ENCODE measurements around the gene EOLA1.
"Not testable (repeated sequence)": the region's sequence is repeated elsewhere in the genome, so short reads cannot be mapped to it uniquely, and the experiment has no call there.

Gene EOLA1

GRCh38 chrX:149540621-149541520, at the start of gene EOLA1:
Gene EOLA1 (plus strand): TSS chrX:149541012. CDS start chrX:149545631, 4,619 bp downstream.
- DNase-seq (ENCODE audit: low read depth): peak; percentile 92

DNA sequence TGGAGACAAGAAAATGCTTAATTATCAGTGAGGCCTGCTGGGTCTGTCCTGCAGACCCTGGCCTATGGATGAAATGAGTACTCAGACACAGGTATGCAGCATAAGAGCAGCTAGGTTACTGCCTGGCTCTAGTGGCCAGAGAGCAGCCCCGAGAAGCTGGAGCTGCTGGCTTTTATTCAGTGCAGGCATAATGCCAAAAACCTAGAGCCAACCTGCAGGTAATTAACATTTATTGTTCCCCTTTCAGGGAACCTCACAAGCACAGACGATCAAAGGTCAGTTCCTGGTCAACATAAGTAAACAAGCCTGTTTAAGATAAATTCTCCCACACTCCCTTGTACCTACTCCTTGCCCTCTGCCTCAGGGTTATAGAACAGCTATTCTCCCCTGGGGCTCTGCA, 49.0 kb upstream of the EOLA1 start:
- DNase-seq (ENCODE audit: low read depth): no peak

GRCh38 chrX:149493567-149494562, 46.9 kb upstream of the EOLA1 start:
- no peak for DNase-seq (ENCODE audit: low read depth)

DNA sequence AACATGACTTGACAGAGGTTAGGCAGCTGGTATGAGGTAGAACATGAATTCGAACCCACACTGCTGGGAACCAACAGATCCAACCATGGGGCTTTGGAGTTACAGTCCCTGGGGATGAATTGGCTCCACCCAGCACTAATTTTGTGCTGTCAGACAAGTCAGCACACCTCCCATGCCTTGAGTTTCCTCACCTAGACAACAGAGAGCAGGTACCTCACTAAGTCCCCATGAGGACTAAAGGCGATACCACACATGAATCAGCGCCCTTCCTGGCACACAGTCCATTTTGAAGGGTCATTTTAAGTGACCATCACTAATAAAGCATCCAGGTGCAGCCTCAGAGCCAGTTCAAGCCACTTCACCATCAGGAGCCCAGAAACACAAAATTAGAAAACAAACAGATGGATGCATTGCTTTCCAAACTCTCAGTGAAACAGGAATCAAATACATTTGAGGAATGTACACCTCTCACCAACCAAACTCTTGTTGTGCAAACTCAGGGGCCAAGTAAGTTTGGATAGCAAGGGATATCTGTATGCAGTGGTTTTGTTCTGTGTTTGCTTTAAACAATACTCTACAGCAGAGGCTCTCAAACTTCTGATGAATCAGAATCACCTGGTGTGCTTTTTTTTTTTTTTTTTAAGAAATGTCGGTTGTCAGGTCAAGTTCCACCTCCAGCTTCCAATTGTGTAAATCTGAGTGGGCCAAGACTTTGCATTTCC, 45.8 kb upstream of the EOLA1 start:
- no peak for DNase-seq (ENCODE audit: low read depth)

GRCh38 chrX:149495573-149496071, 45.2 kb upstream of the EOLA1 start:
- peak; percentile 85 for DNase-seq (ENCODE audit: low read depth)

DNA sequence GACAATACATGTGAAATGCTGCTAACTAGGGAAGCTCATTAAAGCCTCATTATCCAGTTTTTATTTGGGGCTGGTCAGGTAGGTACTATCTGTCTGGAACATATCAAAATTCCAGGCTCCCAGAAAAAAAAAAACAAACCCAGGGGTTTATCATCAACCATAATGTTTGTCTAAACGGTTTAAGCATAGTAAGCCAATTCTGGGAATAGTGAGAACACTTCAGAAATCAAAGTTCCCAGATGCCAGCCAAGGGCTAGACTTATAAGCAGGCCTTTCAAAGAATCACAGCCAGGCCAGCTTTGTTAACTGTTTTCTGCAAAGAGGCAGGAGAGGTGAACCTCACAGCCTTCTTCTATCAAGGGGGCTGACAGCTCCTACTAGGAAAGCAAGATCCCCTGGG, 43.8 kb upstream of the EOLA1 start:
- no peak for DNase-seq (ENCODE audit: low read depth)

DNA sequence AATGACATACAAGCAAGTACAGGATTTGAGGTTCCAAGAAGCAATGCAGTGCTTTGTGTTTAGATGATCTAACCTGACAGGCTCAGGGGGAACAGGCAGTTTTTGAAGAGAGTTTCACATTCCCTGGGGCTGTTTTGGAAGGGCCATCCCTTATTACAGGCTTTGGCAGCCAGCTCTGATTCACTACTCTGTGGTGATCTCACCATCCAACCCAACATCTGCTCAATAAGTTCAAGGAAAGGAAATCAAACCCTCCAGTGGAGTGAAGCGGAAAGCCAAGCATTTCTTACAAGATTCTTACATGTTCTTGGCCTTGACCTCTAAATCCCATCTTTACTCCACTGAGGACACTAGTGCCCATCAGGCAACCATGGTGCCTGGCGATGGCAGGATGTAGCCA, 43.2 kb upstream of the EOLA1 start:
- peak; percentile 57 for DNase-seq (ENCODE audit: low read depth)

- DNase-seq (ENCODE audit: low read depth): no peak
Observed at GRCh38 chrX:149498767-149499166, 42.0 kb upstream of the EOLA1 start.

- DNase-seq (ENCODE audit: low read depth): no peak
Observed at GRCh38 chrX:149499766-149500165, 41.0 kb upstream of the EOLA1 start.

- not testable (repeated sequence) for DNase-seq (ENCODE audit: low read depth)
Observed at GRCh38 chrX:149502923-149503322, 37.9 kb upstream of the EOLA1 start.

DNA sequence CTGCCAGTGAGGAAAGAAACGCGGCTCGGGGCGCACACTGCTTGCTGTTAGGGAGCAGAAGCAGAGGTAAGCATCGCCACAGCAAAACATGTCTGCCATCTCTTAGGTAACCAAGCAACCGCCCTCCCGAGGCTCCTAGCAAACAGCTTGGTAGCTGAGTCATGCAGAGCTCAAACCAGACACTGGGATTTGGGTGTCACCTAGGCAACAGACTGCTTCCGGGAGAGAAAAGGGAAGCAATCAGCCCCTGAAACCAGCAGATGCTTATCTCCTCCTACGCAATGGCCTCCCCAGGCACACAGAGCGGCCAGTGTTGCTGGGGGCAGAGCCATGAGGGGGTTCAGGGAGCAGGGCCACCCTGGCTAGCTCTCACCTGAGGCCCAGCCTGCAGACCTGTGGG, 37.4 kb upstream of the EOLA1 start:
- DNase-seq (ENCODE audit: low read depth): peak; percentile 57

- DNase-seq (ENCODE audit: low read depth): no peak
Observed at GRCh38 chrX:149504226-149504914, 36.4 kb upstream of the EOLA1 start.

- DNase-seq (ENCODE audit: low read depth): peak; percentile 52
Observed at GRCh38 chrX:149504915-149505651, 35.7 kb upstream of the EOLA1 start, which contains the start of gene IDS. Gene IDS (minus strand): TSS chrX:149505306. CDS start chrX:149505137, 169 bp downstream.

DNA sequence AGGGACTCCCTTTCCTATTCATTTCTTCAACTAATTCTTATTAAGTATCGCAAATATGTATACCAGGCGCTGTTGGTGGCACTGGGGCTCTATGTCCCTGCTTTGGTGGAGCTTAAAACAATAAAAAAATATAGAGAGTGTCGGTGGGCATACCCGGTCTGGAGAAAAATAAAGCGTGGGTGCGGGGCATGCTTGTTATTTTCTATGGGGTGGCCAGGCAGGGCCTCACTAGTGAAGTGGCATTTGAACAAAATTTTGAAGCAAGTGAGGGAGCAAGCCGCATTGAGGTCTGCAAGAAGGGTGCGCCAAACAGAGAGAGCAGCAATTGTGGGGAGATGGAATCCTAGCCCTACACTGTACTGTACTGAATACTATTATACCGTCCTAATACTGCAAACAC, 35.1 kb upstream of the EOLA1 start:
- no peak for DNase-seq (ENCODE audit: low read depth)

DNA sequence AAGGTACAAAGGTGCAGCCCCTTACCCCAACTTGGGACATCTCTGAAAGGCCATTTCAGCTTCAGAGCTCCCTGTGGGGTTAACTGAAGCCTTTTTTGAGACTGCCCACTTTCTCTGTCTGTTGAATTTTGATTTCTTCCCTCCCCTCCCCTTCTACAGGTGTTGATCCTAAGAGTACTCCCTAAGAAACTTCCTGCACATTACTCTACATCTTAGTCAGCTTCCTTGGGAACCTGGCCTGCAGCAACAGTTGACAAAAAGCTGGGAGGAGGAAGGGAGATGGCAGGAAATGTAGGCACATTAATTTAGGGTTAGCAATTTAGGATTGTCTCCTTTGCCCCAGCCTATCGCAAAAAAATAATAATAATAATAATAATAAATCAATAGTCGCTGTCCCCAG, 34.5 kb upstream of the EOLA1 start:
- no peak for DNase-seq (ENCODE audit: low read depth)

DNA sequence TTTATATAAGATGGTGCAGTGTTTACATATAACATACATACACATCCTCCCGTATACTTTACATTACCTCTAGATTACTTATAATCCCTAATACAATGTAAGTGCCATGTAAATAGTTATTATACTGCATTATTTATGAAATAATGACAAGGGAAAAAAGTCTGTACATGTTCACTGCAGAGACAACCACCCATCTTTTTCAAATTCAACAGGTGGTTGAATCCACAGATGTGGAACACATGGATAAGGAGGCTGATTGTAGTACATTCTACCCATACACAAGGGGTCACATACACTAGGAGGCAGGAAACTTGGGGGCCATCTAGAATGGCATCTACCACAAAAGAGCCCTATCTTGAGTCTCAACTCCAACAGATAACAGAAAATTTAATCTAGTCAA, 32.3 kb upstream of the EOLA1 start:
- DNase-seq (ENCODE audit: low read depth): no peak

- DNase-seq (ENCODE audit: low read depth): no peak
Observed at GRCh38 chrX:149510386-149510785, 30.4 kb upstream of the EOLA1 start.

- no peak for DNase-seq (ENCODE audit: low read depth)
Observed at GRCh38 chrX:149511081-149511480, 29.7 kb upstream of the EOLA1 start.

DNA sequence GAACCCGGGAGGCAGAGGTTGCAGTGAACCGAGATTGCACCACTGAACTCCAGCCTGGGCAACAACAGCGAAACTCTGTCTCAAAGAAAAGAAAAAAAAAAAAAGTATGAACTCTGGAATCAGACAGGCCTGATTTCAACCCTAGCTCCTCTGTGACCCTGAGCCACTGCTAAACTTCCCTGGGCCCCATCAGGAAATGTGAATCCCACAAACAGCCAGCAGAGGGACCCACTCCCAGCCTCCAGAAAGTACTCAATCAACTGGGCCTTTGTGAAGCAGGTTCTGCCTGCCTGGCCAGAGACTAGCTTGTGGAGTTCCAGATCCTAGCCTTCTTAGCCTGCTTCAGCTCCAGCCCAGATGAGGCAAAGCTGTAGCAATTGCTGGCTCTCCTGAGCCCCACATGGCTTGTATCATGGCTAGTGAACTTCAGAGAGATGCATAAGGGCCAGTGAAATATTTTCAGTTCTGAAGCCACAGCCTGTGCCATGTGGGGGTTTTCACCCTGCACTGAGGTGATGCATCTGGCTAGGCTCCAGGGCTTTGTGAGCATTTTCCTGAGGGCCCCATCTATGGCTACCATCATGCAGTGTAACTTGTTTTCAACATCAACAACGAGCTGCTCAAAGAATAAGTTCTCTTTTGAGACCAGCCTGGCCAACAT, 28.5 kb upstream of the EOLA1 start:
- DNase-seq (ENCODE audit: low read depth): no peak
